PC-3 (cell line): Measurements from ENCODE around the gene POLRMT. TPM values are rescaled to one million over a fixed set of nuclear protein-coding genes. Genes with fewer than 3 reads are reported as not detected.

Experiments
- ATAC-seq: fragments of 200-7000 bp; cut with Tn5 transposase; 2 replicates; pipeline ENCODE4 v1.9.1; 2020; ENCODE audit warnings: mild to moderate bottlenecking, moderate library complexity
- BruUV-seq: library from RNA; stranded (reverse); fragments of 400-500 nt; replicated peaks from 2 replicates; lab custom pipeline; 2021; lab: Mats Ljungman, UMichigan
- CTCF ChIA-PET: fragments of 300-600 bp; sonication (Branson Sonifier 250); formaldehyde crosslinking; loops from one replicate; lab custom pipeline; 2022; ENCODE audit warnings: antibody characterized with exemption; lab: Charles Lee
- POLR2A ChIA-PET: fragments of 300-600 bp; sonication (Branson Sonifier 250); formaldehyde crosslinking; loops from one replicate; lab custom pipeline; 2022; ENCODE audit warnings: antibody characterized with exemption; ENCODE audit not compliant: unreplicated experiment; lab: Charles Lee
- DNase-seq: peaks from one replicate; pipeline ENCODE4 v3.0.0-alpha.2; 2015
- H2AFZ ChIP-seq: fragments of 300-600 bp; sonication (generic); 2 replicates; pipeline ENCODE4 v1.6.0; 2016; ENCODE audit warnings: antibody characterized with exemption, low read length
- H3F3A ChIP-seq: fragments of 300-600 bp; sonication (generic); one replicate; pipeline ENCODE4 v1.6.0; 2017; ENCODE audit warnings: antibody characterized with exemption, low read length, control low read depth, mild to moderate bottlenecking; ENCODE audit not compliant: unreplicated experiment
- H3K27ac ChIP-seq: fragments of 300-600 bp; sonication (generic); 2 replicates; pipeline ENCODE4 v1.5.1; 2016; ENCODE audit warnings: mild to moderate bottlenecking, low read length
- H3K27me3 ChIP-seq: fragments of 300-600 bp; sonication (generic); 2 replicates; pipeline ENCODE4 v1.6.1; 2016; ENCODE audit warnings: low read length, mixed read lengths
- H3K36me3 ChIP-seq: fragments of 300-600 bp; sonication (generic); 2 replicates; pipeline ENCODE4 v1.6.1; 2016; ENCODE audit warnings: low read depth, mixed run types, low read length, mixed read lengths
- H3K4me1 ChIP-seq: fragments of 300-600 bp; sonication (generic); 2 replicates; pipeline ENCODE4 v1.5.1; 2016; ENCODE audit warnings: low read length; ENCODE audit not compliant: insufficient read depth
- H3K4me2 ChIP-seq: fragments of 300-600 bp; sonication (generic); 2 replicates; pipeline ENCODE4 v1.6.0; 2016; ENCODE audit warnings: low read length
- H3K4me3 ChIP-seq: fragments of 300-600 bp; sonication (generic); 2 replicates; pipeline ENCODE4 v1.5.1; 2016; ENCODE audit warnings: mild to moderate bottlenecking, low read length, mixed read lengths
- H3K79me2 ChIP-seq: fragments of 300-600 bp; sonication (generic); 2 replicates; pipeline ENCODE4 v1.6.1; 2017; ENCODE audit warnings: low read length, mixed read lengths
- H3K9ac ChIP-seq: fragments of 300-600 bp; sonication (generic); 2 replicates; pipeline ENCODE4 v1.6.0; 2016; ENCODE audit warnings: mild to moderate bottlenecking, low read length
- H3K9me2 ChIP-seq: fragments of 300-600 bp; sonication (generic); replicated peaks from 2 replicates; pipeline ENCODE4 v1.6.1; 2016; ENCODE audit warnings: mixed run types, low read length, mixed read lengths
- H3K9me3 ChIP-seq: fragments of 300-600 bp; sonication (generic); 2 replicates; pipeline ENCODE4 v1.6.1; 2016; ENCODE audit warnings: low read length, mixed read lengths
- H4K20me1 ChIP-seq: fragments of 300-600 bp; sonication (generic); 2 replicates; pipeline ENCODE4 v1.6.1; 2016; ENCODE audit warnings: low read length, mixed read lengths
- EZH2 ChIP-seq: fragments of 300-600 bp; sonication (generic); IDR thresholded peaks from one replicate; pipeline ENCODE4 v1.6.1; 2017; ENCODE audit warnings: antibody characterized with exemption, mild to moderate bottlenecking, low read length; ENCODE audit not compliant: unreplicated experiment
- EZH2phosphoT487 ChIP-seq: fragments of 300-600 bp; sonication (generic); IDR thresholded peaks from 2 replicates; pipeline ENCODE4 v1.6.1; 2018; ENCODE audit warnings: mild to moderate bottlenecking, antibody characterized with exemption, low read length, borderline replicate concordance
- intact Hi-C: fragments of 100-400 bp; cut with micrococcal nuclease; formaldehyde crosslinking; loops from 2 replicates; pipeline ENCODE4 v1.9.0; 2023
- total RNA-seq: library from RNA; depleted of rRNA; stranded (reverse); fragments of >200 nt; gene quantifications from 2 replicates; pipeline ENCODE4 v1.2.3, GENCODE V29; 2014
- TF ChIP-seq, protein P1 (sequence below): fragments of 300-600 bp; sonication (generic); conservative IDR thresholded peaks from 2 replicates; pipeline ENCODE4 v1.5.1; 2017; ENCODE audit warnings: antibody characterized with exemption, low read depth, mild to moderate bottlenecking, low read length

POLRMT gene
- total RNA-seq, 1 experiment from 2014 or later: 60.5 TPM

DNA sequence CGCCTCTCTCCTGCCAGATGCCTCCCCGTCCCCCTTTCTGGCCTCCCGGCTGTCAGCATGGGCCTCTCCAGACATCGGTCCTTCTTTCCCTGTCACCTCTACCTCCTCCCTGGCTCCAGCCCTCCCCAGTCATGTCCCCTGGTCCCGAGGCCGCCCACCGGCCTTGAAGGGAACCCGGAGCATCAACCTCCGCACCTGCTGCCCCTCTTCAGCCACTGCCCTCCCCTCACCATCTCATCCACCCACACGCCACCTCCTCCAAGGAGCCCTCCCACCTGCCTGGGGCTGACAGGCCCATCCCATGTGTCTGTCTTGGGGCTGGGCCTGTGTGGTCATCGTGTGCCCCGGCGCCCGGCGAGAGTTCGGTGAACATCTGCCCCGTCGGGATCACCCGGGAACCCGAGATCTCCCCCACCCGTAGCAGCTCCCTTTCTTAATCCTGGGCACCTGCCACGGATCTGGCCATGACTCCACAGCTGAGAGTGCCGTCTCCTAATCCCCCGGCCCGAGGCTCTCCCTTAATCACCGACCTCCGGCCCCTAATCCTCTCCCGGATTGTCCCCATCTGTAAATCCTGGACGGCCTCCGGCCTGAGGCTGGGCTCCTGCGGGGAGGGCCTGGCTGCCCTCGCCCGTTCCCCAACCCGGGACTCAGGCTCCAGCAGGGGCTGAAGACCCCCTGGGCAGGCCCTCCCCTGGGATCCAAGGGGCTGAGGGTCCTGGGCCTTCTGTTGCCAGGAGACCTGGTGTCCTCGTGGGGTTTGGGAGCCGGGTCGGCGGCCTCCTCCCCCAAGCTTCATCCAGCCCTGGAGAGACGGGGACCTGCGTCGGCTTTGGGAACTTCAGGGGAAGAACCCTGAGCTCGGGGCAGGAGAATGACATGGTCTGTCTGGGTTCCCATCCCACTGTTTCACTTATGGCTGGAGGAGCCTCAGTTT, 37.7 kb downstream of the POLRMT start:
- POLR2A ChIA-PET: no interaction called here
- Histone ChIP-seq H3K27ac (no peak overlapping the region), H3K27me3 (no peaks in the 10 kb centered on the region), H4K20me1 (no peaks in the 10 kb centered on the region), H3K9ac (no peak overlapping the region), H3F3A (no peaks in the 10 kb centered on the region), H3K79me2 (no peaks in the 10 kb centered on the region), H2AFZ (no peak overlapping the region), H3K36me3 (no peaks in the 10 kb centered on the region), H3K4me2 (no peak overlapping the region), H3K9me2 (no peaks in the 10 kb centered on the region), H3K4me3 (no peak overlapping the region), H3K9me3 (no peaks in the 10 kb centered on the region), H3K4me1 (no peaks in the 10 kb centered on the region)
- TF ChIP-seq EZH2 (no peak), EZH2phosphoT487 (no peak)
- TF ChIP-seq, protein P1, sequence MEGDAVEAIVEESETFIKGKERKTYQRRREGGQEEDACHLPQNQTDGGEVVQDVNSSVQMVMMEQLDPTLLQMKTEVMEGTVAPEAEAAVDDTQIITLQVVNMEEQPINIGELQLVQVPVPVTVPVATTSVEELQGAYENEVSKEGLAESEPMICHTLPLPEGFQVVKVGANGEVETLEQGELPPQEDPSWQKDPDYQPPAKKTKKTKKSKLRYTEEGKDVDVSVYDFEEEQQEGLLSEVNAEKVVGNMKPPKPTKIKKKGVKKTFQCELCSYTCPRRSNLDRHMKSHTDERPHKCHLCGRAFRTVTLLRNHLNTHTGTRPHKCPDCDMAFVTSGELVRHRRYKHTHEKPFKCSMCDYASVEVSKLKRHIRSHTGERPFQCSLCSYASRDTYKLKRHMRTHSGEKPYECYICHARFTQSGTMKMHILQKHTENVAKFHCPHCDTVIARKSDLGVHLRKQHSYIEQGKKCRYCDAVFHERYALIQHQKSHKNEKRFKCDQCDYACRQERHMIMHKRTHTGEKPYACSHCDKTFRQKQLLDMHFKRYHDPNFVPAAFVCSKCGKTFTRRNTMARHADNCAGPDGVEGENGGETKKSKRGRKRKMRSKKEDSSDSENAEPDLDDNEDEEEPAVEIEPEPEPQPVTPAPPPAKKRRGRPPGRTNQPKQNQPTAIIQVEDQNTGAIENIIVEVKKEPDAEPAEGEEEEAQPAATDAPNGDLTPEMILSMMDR: no peak
- no TSS peak for BruUV-seq
- intact Hi-C loops: no loop called here
- CTCF ChIA-PET: no interaction called here
- ATAC-seq: no peak
- no peak for DNase-seq

DNA sequence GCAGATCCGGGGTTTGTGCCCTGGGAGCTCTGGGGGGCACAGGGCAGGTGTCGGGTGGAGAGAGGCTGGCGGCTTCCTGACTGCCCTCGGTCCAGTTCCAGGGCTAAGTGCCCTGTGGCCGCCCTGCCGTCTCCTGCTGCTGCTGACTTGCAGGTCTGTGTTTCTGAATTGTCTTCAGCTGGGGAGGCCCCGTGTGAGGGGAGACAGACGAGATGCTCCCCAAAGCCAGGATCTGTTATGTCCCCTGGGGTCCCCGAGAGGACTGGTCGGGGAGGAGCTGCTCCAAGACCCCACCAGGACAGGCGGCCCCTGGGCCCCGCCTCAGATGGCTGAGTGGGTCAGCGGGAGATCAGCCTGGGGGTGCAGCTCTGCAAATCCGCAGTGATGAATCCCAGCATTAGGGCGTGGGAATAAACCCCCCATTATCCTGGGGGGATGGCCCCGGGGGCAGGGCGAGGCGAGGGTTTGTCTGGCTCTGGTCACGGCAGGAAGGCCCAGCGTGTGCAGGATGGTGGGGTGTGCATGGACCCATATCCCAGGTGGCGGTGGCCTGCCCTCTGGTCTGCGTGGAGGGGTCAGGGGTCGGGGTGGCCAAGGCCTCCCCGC, 39.0 kb downstream of the POLRMT start:
- Histone ChIP-seq H3K4me1 (no peaks in the 10 kb centered on the region), H2AFZ (no peak overlapping the region), H3K4me3 (no peak overlapping the region), H3K36me3 (no peaks in the 10 kb centered on the region), H3K9ac (no peak overlapping the region), H3F3A (no peaks in the 10 kb centered on the region), H3K9me3 (no peaks in the 10 kb centered on the region), H3K27ac (no peak overlapping the region), H4K20me1 (no peaks in the 10 kb centered on the region), H3K27me3 (peaks cover under 1% of the 10 kb centered on the region; the same call in 1 of the 2 replicates), H3K9me2 (no peaks in the 10 kb centered on the region), H3K4me2 (no peak overlapping the region), H3K79me2 (no peaks in the 10 kb centered on the region)
- DNase-seq (no peak), ATAC-seq (no peak)
- TF ChIP-seq EZH2phosphoT487: no peak
- no peak for TF ChIP-seq EZH2
- TF ChIP-seq, protein P1: no peak
- POLR2A ChIA-PET: no interaction called here
- BruUV-seq: no TSS peak
- CTCF ChIA-PET: no interaction called here
- intact Hi-C loops: no loop called here

DNA sequence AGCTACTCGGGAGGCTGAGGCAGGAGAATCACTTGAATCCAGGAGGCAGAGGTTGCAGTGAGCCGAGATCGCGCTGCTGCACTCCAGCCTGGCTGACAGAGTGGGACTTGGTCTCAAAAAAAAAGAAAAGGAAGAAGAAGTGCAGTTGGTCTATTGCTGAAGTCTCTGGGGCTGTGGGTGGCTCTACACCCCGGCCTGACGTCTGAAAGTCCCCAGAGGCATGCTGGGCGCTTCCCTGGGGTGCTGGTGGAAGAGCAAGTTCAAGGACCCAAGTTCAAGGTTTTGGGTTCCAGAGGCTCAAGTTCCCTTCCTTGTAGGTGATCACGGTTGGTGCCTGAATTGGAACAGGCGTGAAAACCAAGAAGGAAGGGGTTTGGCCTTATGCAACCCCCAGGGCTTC, 39.8 kb downstream of the POLRMT start:
- Histone ChIP-seq H3K9me3 (no peaks in the 10 kb centered on the region), H3K4me3 (no peak overlapping the region), H2AFZ (no peak overlapping the region), H3F3A (no peaks in the 10 kb centered on the region), H3K9me2 (no peaks in the 10 kb centered on the region), H3K9ac (no peak overlapping the region), H3K27me3 (peaks cover 7% of the 10 kb centered on the region; the same call in 1 of the 2 replicates), H3K4me2 (no peak overlapping the region), H3K4me1 (peaks cover 2% of the 10 kb centered on the region; the same call in 1 of the 2 replicates), H4K20me1 (no peaks in the 10 kb centered on the region), H3K79me2 (no peaks in the 10 kb centered on the region), H3K27ac (no peak overlapping the region), H3K36me3 (no peaks in the 10 kb centered on the region)
- TF ChIP-seq EZH2phosphoT487: no peak
- TF ChIP-seq, protein P1: no peak
- no peak for TF ChIP-seq EZH2
- POLR2A ChIA-PET: no interaction called here
- no TSS peak for BruUV-seq
- CTCF ChIA-PET: no interaction called here
- ATAC-seq (no peak), DNase-seq (no peak)
- intact Hi-C loops: no loop called here
